K562 (cell line): Measurements from ENCODE around the gene LRRC3. TPM values are rescaled to one million over a fixed set of nuclear protein-coding genes. Genes with fewer than 3 reads are reported as not detected.

Experiments
- ETV1 ChIP-seq: fragments of 450-650 bp; conservative IDR thresholded peaks from 2 replicates; pipeline ENCODE4 v1.6.1; 2016; ENCODE audit warnings: missing genetic modification characterization, control low read depth, low read depth, missing compliant biosample characterization
- ETV6 ChIP-seq, 3 experiments: fragments of 150-350 bp in 1 of 3; sonication (generic) in 1 of 3; formaldehyde crosslinking in 1 of 3; IDR thresholded peaks; 2 replicates each; pipeline versions ENCODE4 v1.6.1 to v1.8.0; 2014 to 2022; ENCODE audit warnings: borderline replicate concordance in 2 of 3, low read depth in 2 of 3, antibody characterized with exemption in 1 of 3, low read length in 1 of 3, mild to moderate bottlenecking in 1 of 3, missing genetic modification reagents in 1 of 3
- MAFK ChIP-seq: IDR thresholded peaks from 2 replicates; pipeline ENCODE4 v1.6.1; 2011; ENCODE audit warnings: low read length, improper control_type of control experiment
- ZC3H8 ChIP-seq: fragments of 450-650 bp; IDR thresholded peaks from 2 replicates; pipeline ENCODE4 v1.6.1; 2017
- ZFP1 ChIP-seq: fragments of 450-650 bp; formaldehyde crosslinking; IDR thresholded peaks from 2 replicates; pipeline ENCODE4 v1.4.0; 2020; ENCODE audit warnings: mild to moderate bottlenecking, mixed read lengths
- ZZZ3 ChIP-seq: fragments of 450-650 bp; IDR thresholded peaks from 2 replicates; pipeline ENCODE4 v1.6.1; 2016; ENCODE audit warnings: antibody characterized with exemption, mild to moderate bottlenecking, moderate library complexity
- polyA plus RNA-seq, 8 experiments: library from polyadenylated mRNA; depleted of rRNA in 4 of 8; stranded (reverse) in 5 of 8; unstranded in 3 of 8; fragments of >200 nt; fragmentation: Nextera tagmentation in 2 of 8; fragmentation: Illumina TruSeq in 1 of 8; extraction: Ambion mirVana in 2 of 8; extraction: Trizol in 1 of 8; gene quantifications; 2 replicates each; pipeline versions ENCODE4 v1.2.1 to v1.2.3, GENCODE V29; 2011 to 2014; ENCODE audit warnings: inconsistent platforms in 1 of 8, missing spikeins in 1 of 8
- total RNA-seq, 7 experiments: library from RNA; depleted of rRNA in 6 of 7; stranded (reverse); fragments of >200 nt in 6 of 7; fragmentation: Illumina TruSeq in 2 of 7; extraction: Trizol in 2 of 7; gene quantifications; 2 replicates each; pipeline versions ENCODE4 v1.2.1 to v1.2.3, GENCODE V29; 2011 to 2021; ENCODE audit warnings: low replicate concordance in 1 of 7
- TF ChIP-seq, protein P1 (sequence below): IDR thresholded peaks from 2 replicates; pipeline ENCODE4 v1.6.1; 2011; ENCODE audit warnings: borderline replicate concordance, low read depth, mild to moderate bottlenecking, moderate library complexity, low read length; ENCODE audit not compliant: insufficient read depth, poor library complexity, severe bottlenecking
- TF ChIP-seq, protein P2 (sequence below): fragments of 250-450 bp; sonication (Bioruptor Pico); IDR thresholded peaks from 2 replicates; pipeline ENCODE4 v1.9.0; 2021; ENCODE audit warnings: mild to moderate bottlenecking
- TF ChIP-seq, protein P3 (sequence below): fragments of 250-450 bp; sonication (Bioruptor Pico); IDR thresholded peaks from 2 replicates; pipeline ENCODE4 v1.4.0; 2020

The LRRC3 gene
- total and polyA plus RNA-seq, 9 of the 15 experiments (the other 6 are each of a cell fraction or from before 2014, with no cell fraction given), result 0.04 TPM; not detected in 7

DNA sequence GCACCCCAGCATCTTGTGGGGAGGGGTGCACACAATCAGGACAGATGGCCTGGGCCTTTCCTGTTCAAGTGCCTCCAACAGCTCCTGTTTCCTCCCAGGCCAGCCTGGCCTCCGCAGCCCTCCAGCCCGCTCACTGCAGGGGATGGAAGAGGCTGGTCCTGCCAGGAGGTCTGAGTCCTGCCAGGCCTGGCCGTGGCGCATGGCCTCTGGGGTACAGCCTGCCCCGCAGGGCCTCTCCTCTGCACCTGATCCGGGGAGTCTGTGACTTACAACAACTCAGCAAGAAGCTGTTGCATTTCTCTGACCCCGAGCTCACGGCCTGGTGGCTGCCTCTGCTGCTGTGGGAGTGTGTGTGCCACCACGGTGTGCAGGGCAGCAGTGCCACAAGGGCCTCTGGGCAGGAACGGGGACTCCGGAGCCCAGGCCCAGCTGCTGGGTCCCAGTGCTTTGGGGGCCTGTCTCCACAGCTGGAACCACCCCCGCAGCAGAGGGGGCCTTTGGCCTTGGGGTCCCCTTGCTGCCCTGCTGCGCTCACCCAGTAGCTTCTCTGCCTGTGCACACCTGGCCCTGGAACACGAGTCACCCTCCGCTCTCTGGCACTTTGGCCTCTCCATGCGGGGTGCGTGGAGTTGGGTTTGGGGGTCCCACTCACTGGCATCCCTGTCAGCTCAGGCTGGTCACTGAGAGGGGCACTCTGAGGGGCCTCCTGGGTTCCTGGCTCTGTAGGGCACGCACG is 17.4 kb upstream of the LRRC3 start (continued):
- TF ChIP-seq, protein P1, sequence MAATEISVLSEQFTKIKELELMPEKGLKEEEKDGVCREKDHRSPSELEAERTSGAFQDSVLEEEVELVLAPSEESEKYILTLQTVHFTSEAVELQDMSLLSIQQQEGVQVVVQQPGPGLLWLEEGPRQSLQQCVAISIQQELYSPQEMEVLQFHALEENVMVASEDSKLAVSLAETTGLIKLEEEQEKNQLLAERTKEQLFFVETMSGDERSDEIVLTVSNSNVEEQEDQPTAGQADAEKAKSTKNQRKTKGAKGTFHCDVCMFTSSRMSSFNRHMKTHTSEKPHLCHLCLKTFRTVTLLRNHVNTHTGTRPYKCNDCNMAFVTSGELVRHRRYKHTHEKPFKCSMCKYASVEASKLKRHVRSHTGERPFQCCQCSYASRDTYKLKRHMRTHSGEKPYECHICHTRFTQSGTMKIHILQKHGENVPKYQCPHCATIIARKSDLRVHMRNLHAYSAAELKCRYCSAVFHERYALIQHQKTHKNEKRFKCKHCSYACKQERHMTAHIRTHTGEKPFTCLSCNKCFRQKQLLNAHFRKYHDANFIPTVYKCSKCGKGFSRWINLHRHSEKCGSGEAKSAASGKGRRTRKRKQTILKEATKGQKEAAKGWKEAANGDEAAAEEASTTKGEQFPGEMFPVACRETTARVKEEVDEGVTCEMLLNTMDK, result no peak
- TF ChIP-seq, protein P2, sequence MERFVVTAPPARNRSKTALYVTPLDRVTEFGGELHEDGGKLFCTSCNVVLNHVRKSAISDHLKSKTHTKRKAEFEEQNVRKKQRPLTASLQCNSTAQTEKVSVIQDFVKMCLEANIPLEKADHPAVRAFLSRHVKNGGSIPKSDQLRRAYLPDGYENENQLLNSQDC, result no peak
- no peak for TF ChIP-seq ZC3H8
- TF ChIP-seq ETV6 (IDR thresholded peaks at IDR 0.05; ENCODE audit: borderline replicate concordance in 1 of 2, low read depth in 2 of 2, low read length in 1 of 2), result no peak
- TF ChIP-seq ETV6 (CRISPR knock-in tag; IDR thresholded peaks at IDR 0.05; ENCODE audit: borderline replicate concordance), result no peak
- TF ChIP-seq ZFP1 (CRISPR knock-in tag), result no peak
- no peak for TF ChIP-seq ETV1
- TF ChIP-seq, protein P3, sequence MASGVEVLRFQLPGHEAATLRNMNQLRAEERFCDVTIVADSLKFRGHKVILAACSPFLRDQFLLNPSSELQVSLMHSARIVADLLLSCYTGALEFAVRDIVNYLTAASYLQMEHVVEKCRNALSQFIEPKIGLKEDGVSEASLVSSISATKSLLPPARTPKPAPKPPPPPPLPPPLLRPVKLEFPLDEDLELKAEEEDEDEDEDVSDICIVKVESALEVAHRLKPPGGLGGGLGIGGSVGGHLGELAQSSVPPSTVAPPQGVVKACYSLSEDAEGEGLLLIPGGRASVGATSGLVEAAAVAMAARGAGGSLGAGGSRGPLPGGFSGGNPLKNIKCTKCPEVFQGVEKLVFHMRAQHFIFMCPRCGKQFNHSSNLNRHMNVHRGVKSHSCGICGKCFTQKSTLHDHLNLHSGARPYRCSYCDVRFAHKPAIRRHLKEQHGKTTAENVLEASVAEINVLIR (CRISPR knock-in tag), result no peak
- no peak for TF ChIP-seq ZZZ3
- TF ChIP-seq MAFK, result no peak
